GM12878 (cell line): ENCODE measurements around the gene CCDC169. TPM values are rescaled to one million over a fixed set of nuclear protein-coding genes. Genes with fewer than 3 reads are reported as not detected.

Source experiments
- CBX5 ChIP-seq: sonication (generic); IDR thresholded peaks from 2 replicates; pipeline ENCODE4 v1.6.1; 2016; ENCODE audit warnings: low read depth, moderate library complexity, mild to moderate bottlenecking, inconsistent platforms
- E2F8 ChIP-seq: fragments of 450-650 bp; IDR thresholded peaks from 2 replicates; pipeline ENCODE4 v1.6.1; 2018; ENCODE audit warnings: mild to moderate bottlenecking, low read depth, moderate library complexity; ENCODE audit not compliant: partially characterized antibody
- EZH2 ChIP-seq: IDR thresholded peaks from 2 replicates; pipeline ENCODE4 v1.6.1; 2012; ENCODE audit warnings: low read depth, mild to moderate bottlenecking, control low read depth, inconsistent platforms, low read length, borderline replicate concordance; ENCODE audit not compliant: control insufficient read depth
- IKZF1 ChIP-seq: fragments of 450-650 bp; conservative IDR thresholded peaks from 2 replicates; pipeline ENCODE4 v1.6.1; 2017; ENCODE audit warnings: antibody characterized with exemption, mild to moderate bottlenecking
- NFXL1 ChIP-seq: fragments of 450-650 bp; IDR thresholded peaks from 2 replicates; pipeline ENCODE4 v1.6.1; 2017; ENCODE audit warnings: antibody characterized with exemption, mild to moderate bottlenecking, borderline replicate concordance
- PBX3 ChIP-seq: IDR thresholded peaks from 2 replicates; pipeline ENCODE4 v1.6.1; 2011; ENCODE audit warnings: mild to moderate bottlenecking, low read depth, low read length, moderate library complexity; ENCODE audit not compliant: insufficient replicate concordance
- POLR2AphosphoS5 ChIP-seq: IDR thresholded peaks from 2 replicates; pipeline ENCODE4 v1.6.1; 2011; ENCODE audit warnings: mild to moderate bottlenecking, low read length, inconsistent platforms
- polyA plus RNA-seq, 11 experiments: library from polyadenylated mRNA; depleted of rRNA in 4 of 11; unstranded in 6 of 11; stranded (reverse) in 5 of 11; fragments of >200 nt; fragmentation: Nextera tagmentation in 4 of 11; fragmentation: Illumina TruSeq in 1 of 11; extraction: Ambion mirVana in 4 of 11; extraction: Trizol in 1 of 11; gene quantifications; 1 replicate in 1 of 11; 2 replicates in 10 of 11; pipeline versions ENCODE4 v1.2.1 to v1.2.3, GENCODE V29; 2011 to 2016; ENCODE audit warnings: inconsistent platforms in 2 of 11, missing spikeins in 2 of 11, low read depth in 1 of 11
- total RNA-seq, 4 experiments: library from RNA; depleted of rRNA in 3 of 4; stranded (reverse); fragments of >200 nt in 3 of 4; fragmentation: Illumina TruSeq in 1 of 4; extraction: Trizol in 1 of 4; gene quantifications; 2 replicates each; pipeline versions ENCODE4 v1.2.1 to v1.2.3, GENCODE V29; 2013 to 2021
- TF ChIP-seq, protein P1 (sequence below): fragments of 450-650 bp; formaldehyde crosslinking; IDR thresholded peaks from 2 replicates; pipeline ENCODE4 v1.4.0; 2020; ENCODE audit warnings: mild to moderate bottlenecking, moderate library complexity
- TF ChIP-seq, protein P2 (sequence below): fragments of 450-650 bp; formaldehyde crosslinking; IDR thresholded peaks from 2 replicates; pipeline ENCODE4 v1.5.0; 2022; ENCODE audit warnings: mild to moderate bottlenecking, missing genetic modification characterization
- TF ChIP-seq, protein P3 (sequence below): IDR thresholded peaks from 2 replicates; pipeline ENCODE4 v1.6.1; 2012; ENCODE audit warnings: low read depth, low read length, improper control_type of control experiment

Gene CCDC169
- total and polyA plus RNA-seq, 10 of the 15 experiments (the other 5 are each of a cell fraction or from before 2014, with no cell fraction given), result 0.13 to 1.4 (median 0.24) TPM; not detected in 4

DNA sequence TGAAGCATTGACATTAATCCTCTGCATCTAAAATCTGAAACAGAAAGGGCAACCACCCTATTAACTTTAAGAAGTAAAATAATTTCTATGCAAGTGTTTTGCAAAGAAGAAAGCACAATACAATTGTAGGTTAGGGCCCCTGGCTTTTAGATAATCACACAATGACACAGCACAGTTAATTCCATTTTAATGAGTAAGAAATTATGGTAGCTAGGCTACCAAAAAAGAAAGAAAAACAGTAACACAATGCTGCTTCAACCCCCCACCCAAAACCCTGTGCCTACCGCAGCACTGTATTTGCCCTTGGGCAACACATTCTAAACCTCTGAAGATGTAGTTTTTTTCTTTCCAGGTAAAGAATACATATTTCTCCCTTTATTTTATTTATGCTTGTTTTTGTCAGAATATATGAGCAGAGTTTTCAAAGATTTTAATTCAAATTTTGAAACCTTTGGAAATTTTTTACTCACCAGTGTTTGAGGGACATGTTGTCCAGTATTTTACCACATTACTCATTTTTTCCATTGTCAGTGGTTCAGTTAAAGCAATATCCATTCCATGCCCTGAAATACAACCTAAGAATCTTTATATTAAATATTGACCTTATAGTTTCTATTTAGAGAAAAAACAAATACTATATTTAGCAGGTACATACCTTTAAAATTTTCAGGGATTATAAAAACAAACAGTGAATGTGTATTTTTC, 104.3 kb downstream of the CCDC169 start (continued):
- TF ChIP-seq E2F8 (no peak), POLR2AphosphoS5 (no peak), PBX3 (no peak), NFXL1 (no peak), CBX5 (no peak), IKZF1 (no peak), EZH2 (no peak)
- TF ChIP-seq, protein P1, sequence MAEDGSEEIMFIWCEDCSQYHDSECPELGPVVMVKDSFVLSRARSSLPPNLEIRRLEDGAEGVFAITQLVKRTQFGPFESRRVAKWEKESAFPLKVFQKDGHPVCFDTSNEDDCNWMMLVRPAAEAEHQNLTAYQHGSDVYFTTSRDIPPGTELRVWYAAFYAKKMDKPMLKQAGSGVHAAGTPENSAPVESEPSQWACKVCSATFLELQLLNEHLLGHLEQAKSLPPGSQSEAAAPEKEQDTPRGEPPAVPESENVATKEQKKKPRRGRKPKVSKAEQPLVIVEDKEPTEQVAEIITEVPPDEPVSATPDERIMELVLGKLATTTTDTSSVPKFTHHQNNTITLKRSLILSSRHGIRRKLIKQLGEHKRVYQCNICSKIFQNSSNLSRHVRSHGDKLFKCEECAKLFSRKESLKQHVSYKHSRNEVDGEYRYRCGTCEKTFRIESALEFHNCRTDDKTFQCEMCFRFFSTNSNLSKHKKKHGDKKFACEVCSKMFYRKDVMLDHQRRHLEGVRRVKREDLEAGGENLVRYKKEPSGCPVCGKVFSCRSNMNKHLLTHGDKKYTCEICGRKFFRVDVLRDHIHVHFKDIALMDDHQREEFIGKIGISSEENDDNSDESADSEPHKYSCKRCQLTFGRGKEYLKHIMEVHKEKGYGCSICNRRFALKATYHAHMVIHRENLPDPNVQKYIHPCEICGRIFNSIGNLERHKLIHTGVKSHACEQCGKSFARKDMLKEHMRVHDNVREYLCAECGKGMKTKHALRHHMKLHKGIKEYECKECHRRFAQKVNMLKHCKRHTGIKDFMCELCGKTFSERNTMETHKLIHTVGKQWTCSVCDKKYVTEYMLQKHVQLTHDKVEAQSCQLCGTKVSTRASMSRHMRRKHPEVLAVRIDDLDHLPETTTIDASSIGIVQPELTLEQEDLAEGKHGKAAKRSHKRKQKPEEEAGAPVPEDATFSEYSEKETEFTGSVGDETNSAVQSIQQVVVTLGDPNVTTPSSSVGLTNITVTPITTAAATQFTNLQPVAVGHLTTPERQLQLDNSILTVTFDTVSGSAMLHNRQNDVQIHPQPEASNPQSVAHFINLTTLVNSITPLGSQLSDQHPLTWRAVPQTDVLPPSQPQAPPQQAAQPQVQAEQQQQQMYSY (CRISPR knock-in tag), result no peak
- TF ChIP-seq, protein P2, sequence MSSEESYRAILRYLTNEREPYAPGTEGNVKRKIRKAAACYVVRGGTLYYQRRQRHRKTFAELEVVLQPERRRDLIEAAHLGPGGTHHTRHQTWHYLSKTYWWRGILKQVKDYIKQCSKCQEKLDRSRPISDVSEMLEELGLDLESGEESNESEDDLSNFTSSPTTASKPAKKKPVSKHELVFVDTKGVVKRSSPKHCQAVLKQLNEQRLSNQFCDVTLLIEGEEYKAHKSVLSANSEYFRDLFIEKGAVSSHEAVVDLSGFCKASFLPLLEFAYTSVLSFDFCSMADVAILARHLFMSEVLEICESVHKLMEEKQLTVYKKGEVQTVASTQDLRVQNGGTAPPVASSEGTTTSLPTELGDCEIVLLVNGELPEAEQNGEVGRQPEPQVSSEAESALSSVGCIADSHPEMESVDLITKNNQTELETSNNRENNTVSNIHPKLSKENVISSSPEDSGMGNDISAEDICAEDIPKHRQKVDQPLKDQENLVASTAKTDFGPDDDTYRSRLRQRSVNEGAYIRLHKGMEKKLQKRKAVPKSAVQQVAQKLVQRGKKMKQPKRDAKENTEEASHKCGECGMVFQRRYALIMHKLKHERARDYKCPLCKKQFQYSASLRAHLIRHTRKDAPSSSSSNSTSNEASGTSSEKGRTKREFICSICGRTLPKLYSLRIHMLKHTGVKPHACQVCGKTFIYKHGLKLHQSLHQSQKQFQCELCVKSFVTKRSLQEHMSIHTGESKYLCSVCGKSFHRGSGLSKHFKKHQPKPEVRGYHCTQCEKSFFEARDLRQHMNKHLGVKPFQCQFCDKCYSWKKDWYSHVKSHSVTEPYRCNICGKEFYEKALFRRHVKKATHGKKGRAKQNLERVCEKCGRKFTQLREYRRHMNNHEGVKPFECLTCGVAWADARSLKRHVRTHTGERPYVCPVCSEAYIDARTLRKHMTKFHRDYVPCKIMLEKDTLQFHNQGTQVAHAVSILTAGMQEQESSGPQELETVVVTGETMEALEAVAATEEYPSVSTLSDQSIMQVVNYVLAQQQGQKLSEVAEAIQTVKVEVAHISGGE (CRISPR knock-in tag), result no peak
- TF ChIP-seq, protein P3, sequence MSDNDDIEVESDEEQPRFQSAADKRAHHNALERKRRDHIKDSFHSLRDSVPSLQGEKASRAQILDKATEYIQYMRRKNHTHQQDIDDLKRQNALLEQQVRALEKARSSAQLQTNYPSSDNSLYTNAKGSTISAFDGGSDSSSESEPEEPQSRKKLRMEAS, result no peak
